Upper lobe of left lung (tissue), 6 donors: ENCODE measurements around the gene CCBE1. TPM values are rescaled to one million over a fixed set of nuclear protein-coding genes. Genes with fewer than 3 reads are reported as not detected.

Experiments used
- ATAC-seq, 2 donors: fragments of 200-7000 bp; cut with Tn5 transposase; one replicate each; pipeline ENCODE4 v1.9.1; 2022; ENCODE audit warnings: mild to moderate bottlenecking in 2 of 2, moderate library complexity in 2 of 2; ENCODE audit not compliant: low FRiP score in 2 of 2
- DNase-seq, 2 donors: peaks; one replicate each; pipeline ENCODE4 v3.0.0-alpha.2; 2019 to 2020
- H3K27ac ChIP-seq, 4 donors: fragments of 200-600 bp; sonication (generic); one replicate each; pipeline ENCODE4 v1.5.1; 2016 to 2019
- H3K27me3 ChIP-seq, 4 donors: fragments of 200-600 bp; sonication (generic); one replicate each; pipeline ENCODE4 v1.5.1; 2017 to 2019
- H3K36me3 ChIP-seq, 4 donors: fragments of 200-600 bp; sonication (generic); one replicate each; pipeline ENCODE4 v1.5.1; 2016 to 2019
- H3K4me1 ChIP-seq, 4 donors: fragments of 200-600 bp; sonication (generic); one replicate each; pipeline ENCODE4 v1.5.1; 2018 to 2019
- H3K4me3 ChIP-seq, 4 donors: fragments of 200-600 bp; sonication (generic); one replicate each; pipeline ENCODE4 v1.5.1; 2017 to 2019; ENCODE audit warnings: mild to moderate bottlenecking in 2 of 4, moderate library complexity in 1 of 4
- H3K9me3 ChIP-seq, 4 donors: fragments of 200-600 bp; sonication (generic); one replicate each; pipeline ENCODE4 v1.5.1; 2018 to 2019
- CTCF ChIP-seq, 6 experiments: fragments of 450-650 bp in 4 of 6; fragments of 200-600 bp in 2 of 6; sonication (generic) in 2 of 6; IDR thresholded peaks; one replicate each; pipeline ENCODE4 v1.5.1; 2016 to 2019; ENCODE audit warnings: antibody characterized with exemption in 6 of 6
- EP300 ChIP-seq, 4 donors: sonication (generic); formaldehyde crosslinking; IDR thresholded peaks; one replicate each; pipeline ENCODE4 v1.5.1; 2017; ENCODE audit warnings: antibody characterized with exemption in 4 of 4, control low read depth in 2 of 4
- POLR2A ChIP-seq, 4 donors: fragments of 450-650 bp; IDR thresholded peaks; one replicate each; pipeline ENCODE4 v1.5.1; 2016 to 2017; ENCODE audit warnings: antibody characterized with exemption in 4 of 4, mild to moderate bottlenecking in 2 of 4
- POLR2AphosphoS5 ChIP-seq, 2 donors: sonication (generic); formaldehyde crosslinking; IDR thresholded peaks; one replicate each; pipeline ENCODE4 v1.5.1; 2017; ENCODE audit warnings: antibody characterized with exemption in 2 of 2
- WGBS, 2 donors: methylation state at CpG; one replicate each; pipeline ENCODE4 v1.1.5; 2017 to 2018; 5-methylcytosine and 5-hydroxymethylcytosine counted together
- total RNA-seq, 6 donors: library from RNA; depleted of rRNA in 4 of 6; stranded (reverse); fragments of >200 nt in 4 of 6; gene quantifications; one replicate each; pipeline versions ENCODE4 v1.1.0 to v1.2.1, GENCODE V29; 2016 to 2021
- donor health status: DM: no; HTN: no; CAD: no; lungs with moderate emphysema.
- donor health status: DM: no; HTN: yes; CAD: no; lungs with severe emphysema.

CCBE1 gene
- total RNA-seq, 6 donors from 2014 or later = 8.7 to 23.6 (median 12.3) TPM

GRCh38 chr18:59639136-59639535 lies 58.1 kb downstream of the CCBE1 start:
- H3K36me3 ChIP-seq = no peaks in the 10 kb centered on the region
- WGBS, 2 donors = 69 to 80% methylated on average over 2 of the region's 2 CpGs
- DNase-seq = no peak
- no peak overlapping the region for H3K4me3 ChIP-seq
- TF ChIP-seq EP300 (IDR thresholded peaks at IDR 0.05) (no peak), CTCF (IDR thresholded peaks at IDR 0.05) (no peak), POLR2AphosphoS5 (IDR thresholded peaks at IDR 0.05) (no peak), POLR2A (IDR thresholded peaks at IDR 0.05) (no peak)
- no peaks in the 10 kb centered on the region for H3K27me3 ChIP-seq
- H3K27ac ChIP-seq = no peak overlapping the region
- no peaks in the 10 kb centered on the region for H3K9me3 ChIP-seq
- no peak for ATAC-seq
- H3K4me1 ChIP-seq = no peaks in the 10 kb centered on the region

GRCh38 chr18:59633961-59634485 lies 63.2 kb downstream of the CCBE1 start:
- DNase-seq (no peak), ATAC-seq (no peak)
- WGBS, 2 donors = 82 to 90% methylated on average over 4 of the region's 4 CpGs
- Histone ChIP-seq H3K36me3 (no peaks in the 10 kb centered on the region), H3K27ac (no peak overlapping the region), H3K27me3 (no peaks in the 10 kb centered on the region), H3K4me3 (no peak overlapping the region), H3K4me1 (no peaks in the 10 kb centered on the region), H3K9me3 (peaks cover 0 to 8% (median 3%) of the 10 kb centered on the region in 4 donors)
- TF ChIP-seq POLR2A (IDR thresholded peaks at IDR 0.05) = no peak
- TF ChIP-seq POLR2AphosphoS5 (IDR thresholded peaks at IDR 0.05) = no peak
- no peak for TF ChIP-seq CTCF (IDR thresholded peaks at IDR 0.05)
- no peak for TF ChIP-seq EP300 (IDR thresholded peaks at IDR 0.05)

- H3K9me3 ChIP-seq = peaks cover 0 to 8% (median 3%) of the 10 kb centered on the region in 4 donors
- TF ChIP-seq POLR2A (IDR thresholded peaks at IDR 0.05) (no peak), EP300 (IDR thresholded peaks at IDR 0.05) (no peak), CTCF (IDR thresholded peaks at IDR 0.05) (no peak), POLR2AphosphoS5 (IDR thresholded peaks at IDR 0.05) (no peak)
- H3K27me3 ChIP-seq = no peaks in the 10 kb centered on the region
- DNase-seq (no peak), ATAC-seq (no peak)
- no peaks in the 10 kb centered on the region for H3K36me3 ChIP-seq
- H3K27ac ChIP-seq = no peak overlapping the region
- 75 to 79% methylated on average over 7 of the region's 7 CpGs for WGBS, 2 donors
- H3K4me3 ChIP-seq = no peak overlapping the region
- no peaks in the 10 kb centered on the region for H3K4me1 ChIP-seq
These were observed 63.9 kb downstream of the CCBE1 start for GRCh38 chr18:59633317-59633716.

- H3K4me3 ChIP-seq = no peak overlapping the region
- DNase-seq (no peak), ATAC-seq (no peak)
- no peak overlapping the region for H3K27ac ChIP-seq
- H3K27me3 ChIP-seq = no peaks in the 10 kb centered on the region
- no peaks in the 10 kb centered on the region for H3K36me3 ChIP-seq
- no peaks in the 10 kb centered on the region for H3K4me1 ChIP-seq
- 33 to 48% methylated on average over 1 of the region's 1 CpG for WGBS, 2 donors
- TF ChIP-seq EP300 (IDR thresholded peaks at IDR 0.05) (no peak), POLR2AphosphoS5 (IDR thresholded peaks at IDR 0.05) (no peak), POLR2A (IDR thresholded peaks at IDR 0.05) (no peak), CTCF (IDR thresholded peaks at IDR 0.05) (peak in 5 of 6 experiments; percentile 14 to 47 (median 32))
- H3K9me3 ChIP-seq = peaks cover 0 to 8% (median 3%) of the 10 kb centered on the region in 4 donors
These were observed 65.5 kb downstream of the CCBE1 start for GRCh38 chr18:59631583-59632181.

- Histone ChIP-seq H3K27ac (no peak overlapping the region), H3K4me1 (no peaks in the 10 kb centered on the region), H3K4me3 (no peak overlapping the region), H3K9me3 (peaks cover 0 to 8% (median 3%) of the 10 kb centered on the region in 4 donors), H3K27me3 (no peaks in the 10 kb centered on the region), H3K36me3 (no peaks in the 10 kb centered on the region)
- no peak for DNase-seq
- WGBS, 2 donors = 76 to 79% methylated on average over 6 of the region's 6 CpGs
- TF ChIP-seq CTCF (IDR thresholded peaks at IDR 0.05) (no peak), POLR2A (IDR thresholded peaks at IDR 0.05) (no peak), EP300 (IDR thresholded peaks at IDR 0.05) (no peak), POLR2AphosphoS5 (IDR thresholded peaks at IDR 0.05) (no peak)
- no peak for ATAC-seq
These were observed 67.3 kb downstream of the CCBE1 start for GRCh38 chr18:59629894-59630293.
